PC-3 (cell line): Measurements from ENCODE around the gene NDFIP2.

ENCODE experiments used
- EZH2 ChIP-seq: fragments of 300-600 bp; sonication (generic); IDR thresholded peaks from one replicate; pipeline ENCODE4 v1.6.1; 2017; ENCODE audit warnings: antibody characterized with exemption, mild to moderate bottlenecking, low read length; ENCODE audit not compliant: unreplicated experiment
- EZH2phosphoT487 ChIP-seq: fragments of 300-600 bp; sonication (generic); IDR thresholded peaks from 2 replicates; pipeline ENCODE4 v1.6.1; 2018; ENCODE audit warnings: mild to moderate bottlenecking, antibody characterized with exemption, low read length, borderline replicate concordance
- TF ChIP-seq, protein P1 (sequence below): fragments of 300-600 bp; sonication (generic); conservative IDR thresholded peaks from 2 replicates; pipeline ENCODE4 v1.5.1; 2017; ENCODE audit warnings: antibody characterized with exemption, low read depth, mild to moderate bottlenecking, low read length

- TF ChIP-seq, protein P1, sequence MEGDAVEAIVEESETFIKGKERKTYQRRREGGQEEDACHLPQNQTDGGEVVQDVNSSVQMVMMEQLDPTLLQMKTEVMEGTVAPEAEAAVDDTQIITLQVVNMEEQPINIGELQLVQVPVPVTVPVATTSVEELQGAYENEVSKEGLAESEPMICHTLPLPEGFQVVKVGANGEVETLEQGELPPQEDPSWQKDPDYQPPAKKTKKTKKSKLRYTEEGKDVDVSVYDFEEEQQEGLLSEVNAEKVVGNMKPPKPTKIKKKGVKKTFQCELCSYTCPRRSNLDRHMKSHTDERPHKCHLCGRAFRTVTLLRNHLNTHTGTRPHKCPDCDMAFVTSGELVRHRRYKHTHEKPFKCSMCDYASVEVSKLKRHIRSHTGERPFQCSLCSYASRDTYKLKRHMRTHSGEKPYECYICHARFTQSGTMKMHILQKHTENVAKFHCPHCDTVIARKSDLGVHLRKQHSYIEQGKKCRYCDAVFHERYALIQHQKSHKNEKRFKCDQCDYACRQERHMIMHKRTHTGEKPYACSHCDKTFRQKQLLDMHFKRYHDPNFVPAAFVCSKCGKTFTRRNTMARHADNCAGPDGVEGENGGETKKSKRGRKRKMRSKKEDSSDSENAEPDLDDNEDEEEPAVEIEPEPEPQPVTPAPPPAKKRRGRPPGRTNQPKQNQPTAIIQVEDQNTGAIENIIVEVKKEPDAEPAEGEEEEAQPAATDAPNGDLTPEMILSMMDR, result no peak
- TF ChIP-seq EZH2, result no peak
- no peak for TF ChIP-seq EZH2phosphoT487
Observed at GRCh38 chr13:79528356-79528755, 47.4 kb downstream of the NDFIP2 start.
